Measurements from ENCODE around the gene ARHGAP24. TPM values are rescaled to one million over a fixed set of nuclear protein-coding genes. Genes with fewer than 3 reads are reported as not detected.
A peak's percentile ranks its signal among the peaks of the same experiment; 100 is the strongest.

The ARHGAP24 gene
- total and polyA plus RNA-seq, 4 donors, result 16.1 to 40.5 (median 24.4) TPM

DNA sequence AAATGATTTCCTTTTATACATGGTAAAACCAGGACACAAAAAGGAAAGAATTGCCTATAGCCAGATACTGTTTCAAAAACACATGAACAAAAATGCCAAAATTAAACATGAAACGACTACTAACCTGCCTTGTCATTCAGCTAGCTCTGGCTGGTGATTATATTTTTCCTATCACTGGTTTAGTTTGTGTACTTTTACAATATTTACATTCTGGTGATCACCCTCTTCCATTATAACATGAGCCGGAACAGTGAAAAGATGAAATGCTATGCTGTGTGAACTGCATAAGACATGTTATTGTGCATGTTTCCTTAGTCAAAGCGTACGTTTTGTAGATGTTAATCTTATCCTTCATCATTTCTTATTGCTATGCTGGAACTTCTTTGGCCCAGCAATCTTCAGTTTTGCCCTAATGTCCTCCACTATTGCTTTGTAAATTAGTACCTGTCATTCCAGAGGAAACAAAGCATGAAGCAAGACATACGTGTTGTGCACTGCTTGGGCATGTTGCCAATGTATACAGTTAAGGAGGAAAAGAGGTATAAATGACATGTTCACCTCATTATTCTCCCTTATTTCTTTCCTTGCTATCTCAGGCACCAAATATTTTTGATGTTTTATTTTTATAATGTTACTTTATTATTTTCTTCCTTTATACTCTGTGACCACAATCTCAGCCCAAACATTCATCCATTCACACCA lies 386.3 kb downstream of the ARHGAP24 start:
- H3K27ac ChIP-seq (ENCODE audit: low read depth, low read length), result no peak overlapping the region
- peak in 1 of 6 donors; percentile 48 for DNase-seq (ENCODE audit: low read depth in 4 of 6, low spot score in 6 of 6)
- WGBS (ENCODE audit: insufficient coverage), result no CpG with 5 or more reads among the region's 5 CpGs

DNA sequence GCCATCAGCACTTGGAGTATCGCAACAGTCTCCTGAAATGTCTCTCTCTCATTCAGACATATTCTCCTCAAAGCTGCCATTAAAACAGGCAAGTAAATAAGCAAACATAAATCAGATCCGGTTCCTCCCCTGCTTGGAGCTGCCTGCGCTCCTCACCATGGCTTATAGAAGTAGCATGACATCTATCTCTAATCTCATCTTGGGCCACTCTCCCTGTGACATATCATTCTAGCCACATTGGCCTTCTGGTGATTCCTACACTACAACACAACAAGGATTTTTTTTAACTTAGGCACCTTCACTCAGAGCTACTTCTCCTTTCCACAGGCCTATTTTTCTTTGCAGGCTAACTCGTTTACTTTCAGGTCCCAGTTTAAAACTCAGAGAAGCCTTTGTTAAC lies 387.9 kb downstream of the ARHGAP24 start:
- no peaks in the 10 kb centered on the region for H3K27me3 ChIP-seq (ENCODE audit: control insufficient read depth, insufficient read depth, low read length)
- no peak overlapping the region for H3K4me3 ChIP-seq (ENCODE audit: low read depth, low read length)
- no peak for DNase-seq (ENCODE audit: low read depth in 4 of 6, low spot score in 6 of 6)
- H3K9me3 ChIP-seq (ENCODE audit: control insufficient read depth, insufficient read depth, low read length), result no peaks in the 10 kb centered on the region
- no peak overlapping the region for H3K27ac ChIP-seq (ENCODE audit: low read depth, low read length)
- H3K36me3 ChIP-seq (ENCODE audit: control insufficient read depth, insufficient read depth, low read length), result no peaks in the 10 kb centered on the region
- WGBS (ENCODE audit: insufficient coverage), result 75% methylated on average over 4 of the region's 4 CpGs
- H3K4me1 ChIP-seq (ENCODE audit: control insufficient read depth, insufficient read depth, low read length), result no peaks in the 10 kb centered on the region

More for the DNA sequence above, 386.3 kb downstream of the ARHGAP24 start:
- Histone ChIP-seq H3K36me3 (ENCODE audit: control insufficient read depth, insufficient read depth, low read length) (no peaks in the 10 kb centered on the region), H3K27me3 (ENCODE audit: control insufficient read depth, insufficient read depth, low read length) (no peaks in the 10 kb centered on the region), H3K4me3 (ENCODE audit: low read depth, low read length) (no peak overlapping the region), H3K9me3 (ENCODE audit: control insufficient read depth, insufficient read depth, low read length) (no peaks in the 10 kb centered on the region), H3K4me1 (ENCODE audit: control insufficient read depth, insufficient read depth, low read length) (no peaks in the 10 kb centered on the region)

DNA sequence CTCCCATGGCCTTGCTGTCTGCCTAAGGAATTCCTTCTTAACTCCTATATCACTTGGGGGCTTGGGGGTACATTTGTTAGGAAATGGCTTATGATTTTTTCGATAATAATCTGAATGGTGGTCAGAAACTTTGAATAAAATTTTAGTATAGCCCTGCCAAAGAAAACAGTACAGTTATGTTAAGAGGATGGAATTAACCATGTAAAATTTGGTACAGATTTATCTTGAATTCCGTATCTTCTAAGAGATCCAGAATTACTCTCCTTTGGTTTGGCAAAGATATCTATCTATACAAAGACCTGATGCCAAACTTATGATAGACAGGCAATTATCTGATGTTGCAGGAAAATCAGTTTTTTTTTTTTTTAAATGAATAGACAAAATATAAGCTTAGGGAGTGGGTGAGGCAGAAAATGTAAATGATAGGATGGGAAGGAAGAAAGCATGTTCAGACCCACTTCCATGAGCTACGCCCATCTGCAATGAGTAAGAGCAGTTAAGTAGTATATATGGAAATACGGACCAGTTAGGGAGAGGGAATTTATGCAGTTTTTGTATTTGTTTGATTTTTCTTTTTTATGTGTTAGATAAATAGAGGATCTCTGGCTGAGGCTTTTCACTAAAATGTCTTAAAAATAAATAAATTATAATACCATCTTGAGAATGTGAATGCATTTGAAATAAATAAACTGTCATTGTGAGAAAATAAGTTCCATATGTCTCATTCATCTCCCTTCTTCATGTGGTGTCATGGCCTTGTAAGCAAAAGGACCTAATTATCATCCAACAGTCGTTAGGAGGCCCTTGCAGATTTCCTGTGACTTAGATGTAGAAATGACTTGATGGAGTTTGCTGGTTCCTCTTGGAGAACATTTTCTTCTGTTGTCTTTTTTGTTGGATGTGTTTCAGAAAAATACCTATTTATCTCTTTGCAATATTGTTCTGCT lies 389.6 kb downstream of the ARHGAP24 start:
- 100% methylated on average over 1 of the region's 5 CpGs for WGBS (ENCODE audit: insufficient coverage)
- Histone ChIP-seq H3K27ac (ENCODE audit: low read depth, low read length) (no peak overlapping the region), H3K4me3 (ENCODE audit: low read depth, low read length) (no peak overlapping the region), H3K36me3 (ENCODE audit: control insufficient read depth, insufficient read depth, low read length) (no peaks in the 10 kb centered on the region), H3K9me3 (ENCODE audit: control insufficient read depth, insufficient read depth, low read length) (no peaks in the 10 kb centered on the region), H3K27me3 (ENCODE audit: control insufficient read depth, insufficient read depth, low read length) (no peaks in the 10 kb centered on the region), H3K4me1 (ENCODE audit: control insufficient read depth, insufficient read depth, low read length) (no peaks in the 10 kb centered on the region)
- no peak for DNase-seq (ENCODE audit: low read depth in 4 of 6, low spot score in 6 of 6)

DNA sequence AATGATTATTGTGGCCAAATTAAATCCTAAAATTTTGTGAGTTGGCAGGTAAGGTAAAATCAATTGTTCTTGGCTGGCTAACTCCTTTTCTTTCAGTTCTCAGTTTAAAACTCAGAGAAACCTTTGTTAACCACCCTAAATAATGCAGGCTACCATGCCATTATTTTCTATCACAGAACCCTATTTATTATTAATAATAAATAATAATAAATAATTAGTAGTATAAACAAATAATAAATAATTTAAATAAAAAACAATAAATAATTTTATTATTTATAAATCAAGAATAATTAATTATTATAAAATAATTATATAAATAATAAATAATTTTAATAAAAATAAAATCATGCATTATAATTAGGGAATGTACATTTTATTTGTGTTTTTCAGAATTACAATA lies 390.3 kb downstream of the ARHGAP24 start:
- Histone ChIP-seq H3K4me1 (ENCODE audit: control insufficient read depth, insufficient read depth, low read length) (no peaks in the 10 kb centered on the region), H3K9me3 (ENCODE audit: control insufficient read depth, insufficient read depth, low read length) (no peaks in the 10 kb centered on the region), H3K36me3 (ENCODE audit: control insufficient read depth, insufficient read depth, low read length) (no peaks in the 10 kb centered on the region), H3K27ac (ENCODE audit: low read depth, low read length) (no peak overlapping the region), H3K27me3 (ENCODE audit: control insufficient read depth, insufficient read depth, low read length) (no peaks in the 10 kb centered on the region), H3K4me3 (ENCODE audit: low read depth, low read length) (no peak overlapping the region)
- DNase-seq (ENCODE audit: low read depth in 4 of 6, low spot score in 6 of 6), result no peak

DNA sequence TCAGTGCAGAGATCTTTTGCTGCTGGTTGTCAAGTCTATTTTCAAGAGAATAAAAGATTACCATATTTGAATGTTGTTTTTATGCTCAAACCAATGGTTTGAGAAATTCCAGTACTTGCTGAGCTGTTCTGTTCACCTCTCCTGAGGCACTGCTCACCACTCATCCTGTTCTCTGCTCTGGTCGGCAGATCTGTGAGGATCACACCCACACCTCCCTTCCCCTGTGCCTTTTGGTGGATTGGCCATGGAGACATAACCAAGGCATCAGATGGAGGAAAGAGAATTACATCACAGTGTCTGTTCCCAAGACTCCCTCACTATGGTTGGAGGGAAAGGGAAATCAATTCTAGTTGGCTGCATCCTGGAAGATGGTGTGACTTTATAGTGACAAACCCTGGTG lies 391.6 kb downstream of the ARHGAP24 start:
- no peaks in the 10 kb centered on the region for H3K9me3 ChIP-seq (ENCODE audit: control insufficient read depth, insufficient read depth, low read length)
- 50% methylated on average over 1 of the region's 1 CpG for WGBS (ENCODE audit: insufficient coverage)
- no peaks in the 10 kb centered on the region for H3K4me1 ChIP-seq (ENCODE audit: control insufficient read depth, insufficient read depth, low read length)
- no peak overlapping the region for H3K27ac ChIP-seq (ENCODE audit: low read depth, low read length)
- H3K36me3 ChIP-seq (ENCODE audit: control insufficient read depth, insufficient read depth, low read length), result no peaks in the 10 kb centered on the region
- no peaks in the 10 kb centered on the region for H3K27me3 ChIP-seq (ENCODE audit: control insufficient read depth, insufficient read depth, low read length)
- no peak overlapping the region for H3K4me3 ChIP-seq (ENCODE audit: low read depth, low read length)
- DNase-seq (ENCODE audit: low read depth in 4 of 6, low spot score in 6 of 6), result no peak

DNA sequence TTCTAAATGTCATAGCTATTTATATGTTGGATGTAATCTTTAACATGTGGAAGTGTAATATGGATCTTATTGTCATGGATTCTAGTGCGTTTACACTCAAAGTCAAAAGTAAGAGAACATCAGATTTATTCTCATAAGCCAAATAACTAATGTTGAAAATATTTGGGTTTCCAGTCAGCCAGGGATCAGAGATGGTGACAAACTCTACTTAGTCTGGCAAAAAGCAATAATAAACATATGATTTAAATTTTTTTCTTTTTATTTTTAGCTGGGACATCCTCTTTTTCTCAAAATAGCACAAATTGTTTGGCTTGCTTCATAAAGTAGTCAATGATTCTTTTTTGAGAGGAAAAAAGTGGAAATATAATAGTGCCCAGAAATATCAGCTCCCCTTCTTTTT lies 392.3 kb downstream of the ARHGAP24 start:
- Histone ChIP-seq H3K9me3 (ENCODE audit: control insufficient read depth, insufficient read depth, low read length) (no peaks in the 10 kb centered on the region), H3K4me3 (ENCODE audit: low read depth, low read length) (no peak overlapping the region), H3K27ac (ENCODE audit: low read depth, low read length) (no peak overlapping the region), H3K27me3 (ENCODE audit: control insufficient read depth, insufficient read depth, low read length) (no peaks in the 10 kb centered on the region), H3K4me1 (ENCODE audit: control insufficient read depth, insufficient read depth, low read length) (no peaks in the 10 kb centered on the region), H3K36me3 (ENCODE audit: control insufficient read depth, insufficient read depth, low read length) (no peaks in the 10 kb centered on the region)
- no CpG with 5 or more reads among the region's 1 CpG for whole genome bisulfite sequencing (ENCODE audit: insufficient coverage)
- DNase-seq (ENCODE audit: low read depth in 4 of 6, low spot score in 6 of 6), result no peak

DNA sequence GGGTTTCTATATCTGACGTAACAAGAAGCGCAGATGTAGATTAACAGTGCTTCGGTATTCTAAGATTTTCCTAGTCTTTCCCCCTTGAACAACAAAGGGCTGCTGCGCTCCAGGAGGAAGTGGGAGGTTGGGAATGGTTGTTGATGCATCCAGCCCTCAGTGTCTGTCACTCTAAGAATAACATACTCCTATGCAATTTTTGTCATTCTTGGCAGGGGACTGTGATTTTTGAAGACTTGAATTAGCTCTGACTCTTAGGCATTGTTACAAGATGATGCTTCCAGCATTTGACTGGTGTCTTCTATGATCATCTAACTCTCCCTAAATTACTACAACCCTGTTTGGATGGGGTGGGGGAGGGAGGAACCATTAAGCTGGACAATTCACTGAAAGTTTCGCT lies 394.2 kb downstream of the ARHGAP24 start:
- H3K4me1 ChIP-seq (ENCODE audit: control insufficient read depth, insufficient read depth, low read length), result no peaks in the 10 kb centered on the region
- H3K27me3 ChIP-seq (ENCODE audit: control insufficient read depth, insufficient read depth, low read length), result no peaks in the 10 kb centered on the region
- H3K9me3 ChIP-seq (ENCODE audit: control insufficient read depth, insufficient read depth, low read length), result no peaks in the 10 kb centered on the region
- DNase-seq (ENCODE audit: low read depth in 4 of 6, low spot score in 6 of 6), result no peak
- H3K27ac ChIP-seq (ENCODE audit: low read depth, low read length), result no peak overlapping the region
- no peak overlapping the region for H3K4me3 ChIP-seq (ENCODE audit: low read depth, low read length)
- WGBS (ENCODE audit: insufficient coverage), result no CpG with 5 or more reads among the region's 5 CpGs
- no peaks in the 10 kb centered on the region for H3K36me3 ChIP-seq (ENCODE audit: control insufficient read depth, insufficient read depth, low read length)

DNA sequence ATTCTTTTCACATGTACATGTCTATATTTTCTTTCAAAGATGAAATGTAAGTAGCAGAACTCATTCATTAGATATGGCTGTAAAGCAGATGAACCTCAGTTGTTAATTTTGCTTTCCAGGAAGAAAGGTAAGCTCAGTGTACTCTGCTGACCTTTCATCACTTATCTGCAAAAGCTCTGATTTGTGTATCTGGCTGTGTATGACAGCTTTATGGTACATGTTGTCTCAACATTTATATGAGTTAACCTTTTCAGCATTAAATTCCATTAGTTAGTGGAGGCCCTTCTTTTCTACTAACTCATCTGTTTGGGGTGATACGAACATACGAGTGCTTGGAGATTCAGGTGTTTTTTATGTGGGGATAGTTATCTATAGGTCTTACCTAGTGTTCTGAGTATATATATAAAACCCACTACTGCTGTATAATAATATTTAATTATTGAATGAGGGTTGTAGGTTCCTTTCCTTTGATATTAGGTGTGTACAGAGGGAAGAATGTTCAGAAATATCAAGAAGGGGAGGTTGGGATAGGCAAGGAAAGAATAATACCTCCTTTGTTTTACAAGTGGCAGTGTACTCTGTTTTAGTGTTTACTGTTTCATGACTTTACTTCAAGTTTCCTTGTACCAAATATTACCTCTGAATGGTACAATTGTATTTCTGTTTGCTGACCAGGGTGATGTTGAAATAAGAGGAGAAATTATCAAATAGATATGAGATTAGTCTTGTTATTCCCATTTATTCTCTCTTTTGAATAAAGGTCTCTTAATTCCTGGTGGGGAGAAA lies 395.5 kb downstream of the ARHGAP24 start:
- Histone ChIP-seq H3K27ac (ENCODE audit: low read depth, low read length) (no peak overlapping the region), H3K4me3 (ENCODE audit: low read depth, low read length) (no peak overlapping the region), H3K4me1 (ENCODE audit: control insufficient read depth, insufficient read depth, low read length) (no peaks in the 10 kb centered on the region), H3K36me3 (ENCODE audit: control insufficient read depth, insufficient read depth, low read length) (no peaks in the 10 kb centered on the region), H3K27me3 (ENCODE audit: control insufficient read depth, insufficient read depth, low read length) (no peaks in the 10 kb centered on the region), H3K9me3 (ENCODE audit: control insufficient read depth, insufficient read depth, low read length) (no peaks in the 10 kb centered on the region)
- no CpG with 5 or more reads among the region's 2 CpGs for WGBS (ENCODE audit: insufficient coverage)
- DNase-seq (ENCODE audit: low read depth in 4 of 6, low spot score in 6 of 6), result no peak

DNA sequence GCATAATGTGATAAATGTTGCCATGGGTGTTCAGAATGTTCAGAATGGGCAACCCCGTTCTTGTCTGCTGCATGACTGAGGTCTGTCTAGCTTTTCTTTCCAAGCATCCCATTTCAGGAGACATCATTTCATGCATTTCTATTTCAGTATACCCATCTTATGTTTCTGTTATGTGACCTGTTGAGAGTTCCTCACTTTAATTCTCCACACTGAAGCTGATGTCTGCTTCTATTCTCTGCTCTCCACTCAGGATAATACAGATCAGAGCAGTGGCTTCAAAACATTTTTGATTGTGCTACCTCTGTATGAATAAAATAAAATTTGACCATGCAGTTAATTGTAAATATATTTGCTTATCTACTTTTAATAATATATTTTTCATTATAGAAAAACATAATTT lies 398.6 kb downstream of the ARHGAP24 start:
- no peaks in the 10 kb centered on the region for H3K9me3 ChIP-seq (ENCODE audit: control insufficient read depth, insufficient read depth, low read length)
- no peak overlapping the region for H3K27ac ChIP-seq (ENCODE audit: low read depth, low read length)
- no peaks in the 10 kb centered on the region for H3K4me1 ChIP-seq (ENCODE audit: control insufficient read depth, insufficient read depth, low read length)
- DNase-seq (ENCODE audit: low read depth in 4 of 6, low spot score in 6 of 6), result no peak
- WGBS (ENCODE audit: insufficient coverage), result 80% methylated on average over 1 of the region's 1 CpG
- no peak overlapping the region for H3K4me3 ChIP-seq (ENCODE audit: low read depth, low read length)
- H3K36me3 ChIP-seq (ENCODE audit: control insufficient read depth, insufficient read depth, low read length), result no peaks in the 10 kb centered on the region
- H3K27me3 ChIP-seq (ENCODE audit: control insufficient read depth, insufficient read depth, low read length), result no peaks in the 10 kb centered on the region
